Karpas-422 (cell line): ENCODE measurements around the gene KCNG2. TPM values are rescaled to one million over a fixed set of nuclear protein-coding genes. Genes with fewer than 3 reads are reported as not detected.
"Not testable (repeated sequence)": the region's sequence is repeated elsewhere in the genome, so short reads cannot be mapped to it uniquely, and the experiment has no call there.

Experiments
- DNase-seq: peaks from one replicate; pipeline ENCODE4 v3.0.0-alpha.2; 2015
- H2AFZ ChIP-seq: fragments of 200-600 bp; sonication (generic); 2 replicates; pipeline ENCODE4 v1.6.1; 2014; ENCODE audit warnings: antibody characterized with exemption, low read length, mixed read lengths
- H3K27ac ChIP-seq: fragments of 200-600 bp; sonication (generic); 2 replicates; pipeline ENCODE4 v1.5.1; 2014; ENCODE audit warnings: mild to moderate bottlenecking, low read length, moderate library complexity
- H3K27me3 ChIP-seq: fragments of 200-600 bp; sonication (generic); 2 replicates; pipeline ENCODE4 v1.6.1; 2014; ENCODE audit warnings: low read length, mixed read lengths
- H3K36me3 ChIP-seq: fragments of 200-600 bp; sonication (generic); 2 replicates; pipeline ENCODE4 v1.6.1; 2014; ENCODE audit warnings: low read length, mixed read lengths; ENCODE audit not compliant: insufficient read depth
- H3K4me1 ChIP-seq: fragments of 200-600 bp; sonication (generic); 2 replicates; pipeline ENCODE4 v1.6.1; 2014; ENCODE audit warnings: mild to moderate bottlenecking, low read length, mixed read lengths
- H3K4me2 ChIP-seq: fragments of 200-600 bp; sonication (generic); 2 replicates; pipeline ENCODE4 v1.6.1; 2014; ENCODE audit warnings: low read length, low read depth, mild to moderate bottlenecking; ENCODE audit not compliant: poor library complexity, severe bottlenecking
- H3K4me3 ChIP-seq: fragments of 200-600 bp; sonication (generic); 2 replicates; pipeline ENCODE4 v1.5.1; 2014; ENCODE audit warnings: mild to moderate bottlenecking, antibody characterized with exemption, low read length, mixed read lengths
- H3K79me2 ChIP-seq: fragments of 200-600 bp; sonication (generic); 2 replicates; pipeline ENCODE4 v1.6.1; 2014; ENCODE audit warnings: mild to moderate bottlenecking, low read length, mixed read lengths
- H3K9ac ChIP-seq: fragments of 200-600 bp; sonication (generic); 2 replicates; pipeline ENCODE4 v1.6.0; 2014; ENCODE audit warnings: low read length
- H3K9me2 ChIP-seq: fragments of 200-600 bp; sonication (generic), shearing (Covaris generic); replicated peaks from 2 replicates; pipeline ENCODE4 v1.6.0; 2014; ENCODE audit warnings: mild to moderate bottlenecking, low read length, moderate library complexity; ENCODE audit not compliant: insufficient read depth
- H3K9me3 ChIP-seq: fragments of 300-700, 200-600 bp; sonication (generic); 2 replicates; pipeline ENCODE4 v1.6.1; 2014; ENCODE audit warnings: low read length, mixed read lengths
- H4K20me1 ChIP-seq: fragments of 200-600 bp; sonication (generic); 2 replicates; pipeline ENCODE4 v1.6.1; 2014; ENCODE audit warnings: mild to moderate bottlenecking, antibody characterized with exemption, low read length, low read depth; ENCODE audit not compliant: insufficient read depth
- total RNA-seq: library from RNA; depleted of rRNA; stranded (reverse); fragments of >200 nt; shearing (Covaris generic); gene quantifications from 2 replicates; pipeline ENCODE4 v1.2.3, GENCODE V29; 2014; ENCODE audit warnings: low replicate concordance

The KCNG2 gene
- total RNA-seq, 1 experiment from 2014 or later, result not detected

- no peak overlapping the region for H2AFZ ChIP-seq
- no peak overlapping the region for H3K27ac ChIP-seq
- no peaks in the 10 kb centered on the region for H4K20me1 ChIP-seq
- no peak overlapping the region for H3K4me2 ChIP-seq
- H3K79me2 ChIP-seq, result no peaks in the 10 kb centered on the region
- H3K9ac ChIP-seq, result no peak overlapping the region
- no peaks in the 10 kb centered on the region for H3K27me3 ChIP-seq
- no peak for DNase-seq
- no peaks in the 10 kb centered on the region for H3K9me2 ChIP-seq
- no peaks in the 10 kb centered on the region for H3K36me3 ChIP-seq
- H3K4me3 ChIP-seq, result no peak overlapping the region
- no peaks in the 10 kb centered on the region for H3K9me3 ChIP-seq
- no peaks in the 10 kb centered on the region for H3K4me1 ChIP-seq
These were observed 77.8 kb downstream of the KCNG2 start for GRCh38 chr18:79875531-79875919.

- Histone ChIP-seq H3K9ac (no peak overlapping the region), H3K4me3 (no peak overlapping the region), H3K9me3 (no peaks in the 10 kb centered on the region), H3K79me2 (no peaks in the 10 kb centered on the region), H3K36me3 (no peaks in the 10 kb centered on the region), H3K27me3 (no peaks in the 10 kb centered on the region), H3K27ac (no peak overlapping the region), H3K9me2 (no peaks in the 10 kb centered on the region), H3K4me1 (no peaks in the 10 kb centered on the region), H4K20me1 (no peaks in the 10 kb centered on the region), H2AFZ (no peak overlapping the region), H3K4me2 (no peak overlapping the region)
- no peak for DNase-seq
These were observed 78.3 kb downstream of the KCNG2 start for GRCh38 chr18:79875931-79876461.

- Histone ChIP-seq H3K4me3 (no peak overlapping the region), H3K27ac (no peak overlapping the region), H3K9me2 (no peaks in the 10 kb centered on the region), H3K79me2 (no peaks in the 10 kb centered on the region), H3K9me3 (no peaks in the 10 kb centered on the region), H2AFZ (no peak overlapping the region), H3K4me2 (no peak overlapping the region), H3K36me3 (no peaks in the 10 kb centered on the region), H3K27me3 (no peaks in the 10 kb centered on the region), H3K4me1 (no peaks in the 10 kb centered on the region), H4K20me1 (no peaks in the 10 kb centered on the region), H3K9ac (no peak overlapping the region)
- DNase-seq, result no peak
These were observed 78.8 kb downstream of the KCNG2 start for GRCh38 chr18:79876497-79876896.

- Histone ChIP-seq H3K9me3 (no peaks in the 10 kb centered on the region), H3K9me2 (no peaks in the 10 kb centered on the region), H4K20me1 (no peaks in the 10 kb centered on the region), H3K4me2 (no peak overlapping the region), H3K9ac (no peak overlapping the region), H3K4me1 (no peaks in the 10 kb centered on the region), H2AFZ (no peak overlapping the region), H3K4me3 (no peak overlapping the region), H3K27ac (no peak overlapping the region), H3K79me2 (no peaks in the 10 kb centered on the region), H3K36me3 (no peaks in the 10 kb centered on the region), H3K27me3 (no peaks in the 10 kb centered on the region)
- DNase-seq, result no peak
These were observed 79.7 kb downstream of the KCNG2 start for GRCh38 chr18:79877163-79878091.

- not testable (repeated sequence) for H4K20me1 ChIP-seq, H2AFZ ChIP-seq, H3K4me1 ChIP-seq, H3K4me3 ChIP-seq, H3K9me3 ChIP-seq, H3K9ac ChIP-seq, H3K9me2 ChIP-seq, H3K27me3 ChIP-seq, H3K27ac ChIP-seq, H3K36me3 ChIP-seq, H3K4me2 ChIP-seq, DNase-seq, H3K79me2 ChIP-seq
These were observed 80.5 kb downstream of the KCNG2 start for GRCh38 chr18:79878246-79878645.

GRCh38 chr18:79878741-79879378 lies 81.1 kb downstream of the KCNG2 start:
- H3K9ac ChIP-seq, result no peak overlapping the region
- H3K9me2 ChIP-seq, result no peaks in the 10 kb centered on the region
- DNase-seq, result no peak
- no peak overlapping the region for H3K4me3 ChIP-seq
- no peaks in the 10 kb centered on the region for H4K20me1 ChIP-seq
- H3K4me2 ChIP-seq, result no peak overlapping the region
- H3K79me2 ChIP-seq, result no peaks in the 10 kb centered on the region
- no peak overlapping the region for H3K27ac ChIP-seq
- no peak overlapping the region for H2AFZ ChIP-seq
- H3K36me3 ChIP-seq, result no peaks in the 10 kb centered on the region
- H3K27me3 ChIP-seq, result no peaks in the 10 kb centered on the region
- H3K4me1 ChIP-seq, result no peaks in the 10 kb centered on the region
- H3K9me3 ChIP-seq, result no peaks in the 10 kb centered on the region

- no peaks in the 10 kb centered on the region for H3K36me3 ChIP-seq
- H2AFZ ChIP-seq, result no peak overlapping the region
- no peaks in the 10 kb centered on the region for H3K9me3 ChIP-seq
- DNase-seq, result no peak
- H3K4me2 ChIP-seq, result no peak overlapping the region
- no peaks in the 10 kb centered on the region for H3K4me1 ChIP-seq
- no peak overlapping the region for H3K9ac ChIP-seq
- H3K79me2 ChIP-seq, result no peaks in the 10 kb centered on the region
- no peaks in the 10 kb centered on the region for H3K9me2 ChIP-seq
- no peaks in the 10 kb centered on the region for H4K20me1 ChIP-seq
- no peaks in the 10 kb centered on the region for H3K27me3 ChIP-seq
- H3K4me3 ChIP-seq, result no peak overlapping the region
- H3K27ac ChIP-seq, result no peak overlapping the region
These were observed 81.8 kb downstream of the KCNG2 start for GRCh38 chr18:79879566-79879965.

- Histone ChIP-seq H3K27me3 (no peaks in the 10 kb centered on the region), H3K9me3 (no peaks in the 10 kb centered on the region), H3K79me2 (no peaks in the 10 kb centered on the region), H3K4me3 (no peak overlapping the region), H3K9me2 (no peaks in the 10 kb centered on the region), H2AFZ (no peak overlapping the region), H4K20me1 (no peaks in the 10 kb centered on the region), H3K27ac (no peak overlapping the region), H3K4me1 (no peaks in the 10 kb centered on the region), H3K36me3 (no peaks in the 10 kb centered on the region), H3K4me2 (no peak overlapping the region), H3K9ac (no peak overlapping the region)
- no peak for DNase-seq
These were observed 84.0 kb downstream of the KCNG2 start for GRCh38 chr18:79881695-79882094.
